ENCODE data around the gene MECP2. TPM values are rescaled to one million over a fixed set of nuclear protein-coding genes. Genes with fewer than 3 reads are reported as not detected.

MECP2 gene
- polyA plus RNA-seq, 1 donor (not counting 4 experiments of a cell fraction or from before 2014, with no cell fraction given): 9.9 TPM

DNA sequence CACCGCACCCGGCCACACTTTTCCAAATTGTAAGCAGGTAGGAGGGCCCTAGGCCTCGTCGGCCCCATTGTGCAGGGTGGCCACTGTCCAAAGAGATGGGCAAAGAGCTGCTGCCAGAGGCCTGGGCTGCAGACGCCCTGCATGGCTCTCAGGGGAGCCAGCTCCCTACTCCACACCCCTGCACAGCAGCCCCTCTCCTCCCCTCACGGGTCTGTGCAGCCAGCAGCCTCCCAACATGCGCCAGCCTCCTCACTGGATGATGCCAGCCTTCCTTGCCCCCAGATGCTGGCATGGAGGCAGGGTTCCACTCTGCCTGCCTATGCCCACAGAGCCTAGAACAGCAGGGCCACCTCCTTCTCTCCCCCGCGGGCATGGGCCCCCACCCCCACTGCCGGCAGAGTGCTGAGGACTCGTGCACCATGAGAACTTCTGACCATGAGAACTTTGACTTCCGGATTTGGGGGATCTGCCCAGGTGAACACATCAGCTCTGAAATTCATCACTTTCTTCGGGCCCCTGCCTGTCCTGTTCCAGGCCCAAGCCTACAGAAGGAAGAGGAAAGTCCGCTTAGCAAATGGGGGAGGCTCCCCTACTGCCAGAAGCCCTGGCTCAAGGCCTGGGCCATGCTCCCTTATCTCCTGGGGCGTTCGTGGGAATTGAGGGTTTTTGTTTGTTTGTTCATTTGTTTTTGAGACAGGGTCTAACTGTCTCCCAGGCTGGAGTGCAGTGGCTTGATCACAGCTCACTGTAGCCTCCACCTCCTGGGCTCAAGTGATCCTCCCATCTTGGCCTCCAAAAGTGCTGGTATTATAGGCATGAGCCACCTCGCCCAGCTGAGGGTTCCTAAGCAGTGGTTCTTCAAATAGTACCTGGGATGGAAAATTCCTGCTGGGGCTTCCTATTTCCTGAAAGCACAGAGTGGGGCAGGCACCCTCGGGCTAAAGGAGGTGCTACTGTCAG, 85.9 kb downstream of the MECP2 start:
- no peak for TF ChIP-seq EZH2 (IDR thresholded peaks at IDR 0.05; ENCODE audit: low read length)
- no peak for TF ChIP-seq CTCF (optimal IDR thresholded peaks at IDR 0.05 in 1 of 3, IDR thresholded peaks at IDR 0.05 in 1 of 3, conservative IDR thresholded peaks at IDR 0.05 in 1 of 3; ENCODE audit: extremely low read depth in 1 of 3, insufficient read depth in 2 of 3, low read length in 3 of 3)
- H3K27ac ChIP-seq (ENCODE audit: control insufficient read depth, insufficient read depth, low read length): no peak overlapping the region
- dilution Hi-C loops (cut with MboI; ENCODE audit: extremely low pct_ligation_motif_present, low sequenced_read_pairs): no loop called here
- H3K4me1 ChIP-seq (ENCODE audit: control insufficient read depth, extremely low read depth, insufficient read depth, low read length): no peaks in the 10 kb centered on the region
- H4K20me1 ChIP-seq (ENCODE audit: control insufficient read depth, extremely low read depth, insufficient read depth, low read length): no peaks in the 10 kb centered on the region
- H3K4me2 ChIP-seq (ENCODE audit: control insufficient read depth, extremely low read depth, insufficient read depth, low read depth, low read length): no peak overlapping the region
- no peak for DNase-seq (ENCODE audit: low read depth, low spot score)
- no peak for FAIRE-seq
- H3K9ac ChIP-seq (ENCODE audit: control insufficient read depth, extremely low read depth, insufficient read depth, low read length): no peak overlapping the region
- H3K79me2 ChIP-seq (ENCODE audit: control insufficient read depth, insufficient read depth, low read length): no peaks in the 10 kb centered on the region
- H3K27me3 ChIP-seq (ENCODE audit: control insufficient read depth, extremely low read depth, insufficient read depth, low read length): no peaks in the 10 kb centered on the region
- no peaks in the 10 kb centered on the region for H3K9me1 ChIP-seq (ENCODE audit: control insufficient read depth, extremely low read depth, insufficient read depth, low read length)
- H3K4me3 ChIP-seq (ENCODE audit: control insufficient read depth in 2 of 3, extremely low read depth in 1 of 3, insufficient read depth in 2 of 3, low read depth in 1 of 3, low read length in 3 of 3): no peak overlapping the region
- no peaks in the 10 kb centered on the region for H3K9me3 ChIP-seq (ENCODE audit: control insufficient read depth, low read depth, low read length)
- no peak overlapping the region for H2AFZ ChIP-seq (ENCODE audit: control insufficient read depth, low read length)
- H3K36me3 ChIP-seq (ENCODE audit: control insufficient read depth in 2 of 2, extremely low read depth in 1 of 2, insufficient read depth in 2 of 2, low read length in 2 of 2): peaks cover 1 to 3% of the 10 kb centered on the region in 2 experiments

GRCh38 chrX:154010330-154011087, 87.0 kb downstream of the MECP2 start:
- Histone ChIP-seq H2AFZ (ENCODE audit: control insufficient read depth, low read length) (no peak overlapping the region), H4K20me1 (ENCODE audit: control insufficient read depth, extremely low read depth, insufficient read depth, low read length) (no peaks in the 10 kb centered on the region), H3K4me2 (ENCODE audit: control insufficient read depth, extremely low read depth, insufficient read depth, low read depth, low read length) (no peak overlapping the region), H3K27me3 (ENCODE audit: control insufficient read depth, extremely low read depth, insufficient read depth, low read length) (no peaks in the 10 kb centered on the region), H3K4me1 (ENCODE audit: control insufficient read depth, extremely low read depth, insufficient read depth, low read length) (no peaks in the 10 kb centered on the region), H3K36me3 (ENCODE audit: control insufficient read depth in 2 of 2, extremely low read depth in 1 of 2, insufficient read depth in 2 of 2, low read length in 2 of 2) (peaks cover 1 to 3% of the 10 kb centered on the region in 2 experiments), H3K4me3 (ENCODE audit: control insufficient read depth in 2 of 3, extremely low read depth in 1 of 3, insufficient read depth in 2 of 3, low read depth in 1 of 3, low read length in 3 of 3) (no peak overlapping the region), H3K9me1 (ENCODE audit: control insufficient read depth, extremely low read depth, insufficient read depth, low read length) (no peaks in the 10 kb centered on the region), H3K27ac (ENCODE audit: control insufficient read depth, insufficient read depth, low read length) (no peak overlapping the region), H3K9me3 (ENCODE audit: control insufficient read depth, low read depth, low read length) (no peaks in the 10 kb centered on the region), H3K79me2 (ENCODE audit: control insufficient read depth, insufficient read depth, low read length) (no peaks in the 10 kb centered on the region), H3K9ac (ENCODE audit: control insufficient read depth, extremely low read depth, insufficient read depth, low read length) (no peak overlapping the region)
- TF ChIP-seq EZH2 (IDR thresholded peaks at IDR 0.05; ENCODE audit: low read length) (no peak), CTCF (optimal IDR thresholded peaks at IDR 0.05 in 1 of 3, IDR thresholded peaks at IDR 0.05 in 1 of 3, conservative IDR thresholded peaks at IDR 0.05 in 1 of 3; ENCODE audit: extremely low read depth in 1 of 3, insufficient read depth in 2 of 3, low read length in 3 of 3) (no peak)
- no peak for DNase-seq (ENCODE audit: low read depth, low spot score)
- FAIRE-seq: no peak
- dilution Hi-C loops (cut with MboI; ENCODE audit: extremely low pct_ligation_motif_present, low sequenced_read_pairs): no loop called here

Measured in keratinocyte (primary cell).